Liver (tissue), 3 donors: ENCODE measurements around the gene GOSR1.

Experiments
- HNF4A ChIP-seq, 2 donors: conservative IDR thresholded peaks; 2 replicates each; pipeline ENCODE4 v1.6.1; 2016; ENCODE audit warnings: antibody characterized with exemption in 2 of 2, mild to moderate bottlenecking in 2 of 2
- JUND ChIP-seq, 2 donors: IDR thresholded peaks; 2 replicates each; pipeline ENCODE4 v1.6.1; 2016; ENCODE audit warnings: antibody characterized with exemption in 2 of 2
- RAD21 ChIP-seq, 2 donors: IDR thresholded peaks; 2 replicates each; pipeline ENCODE4 v1.6.1; 2016; ENCODE audit warnings: antibody characterized with exemption in 2 of 2, mild to moderate bottlenecking in 2 of 2
- SP1 ChIP-seq: IDR thresholded peaks from 2 replicates; pipeline ENCODE4 v1.6.1; 2018; ENCODE audit warnings: antibody characterized with exemption, mild to moderate bottlenecking
- YY1 ChIP-seq: IDR thresholded peaks from 2 replicates; pipeline ENCODE4 v1.6.1; 2016; ENCODE audit warnings: antibody characterized with exemption, mild to moderate bottlenecking
- TF ChIP-seq, protein P1 (sequence below): fragments of 150-350 bp; IDR thresholded peaks from 2 replicates; pipeline ENCODE4 v1.5.1; 2017; ENCODE audit warnings: improper control_type of control experiment, low read depth, low read length; ENCODE audit not compliant: missing input control
- TF ChIP-seq, protein P2 (sequence below): IDR thresholded peaks from 2 replicates; pipeline ENCODE4 v1.6.1; 2016; ENCODE audit warnings: antibody characterized with exemption, mild to moderate bottlenecking
- TF ChIP-seq, protein P3 (sequence below): IDR thresholded peaks from 2 replicates; pipeline ENCODE4 v1.6.1; 2016; ENCODE audit warnings: antibody characterized with exemption
- donor health status: healthy.
- donor health status: healthy.

DNA sequence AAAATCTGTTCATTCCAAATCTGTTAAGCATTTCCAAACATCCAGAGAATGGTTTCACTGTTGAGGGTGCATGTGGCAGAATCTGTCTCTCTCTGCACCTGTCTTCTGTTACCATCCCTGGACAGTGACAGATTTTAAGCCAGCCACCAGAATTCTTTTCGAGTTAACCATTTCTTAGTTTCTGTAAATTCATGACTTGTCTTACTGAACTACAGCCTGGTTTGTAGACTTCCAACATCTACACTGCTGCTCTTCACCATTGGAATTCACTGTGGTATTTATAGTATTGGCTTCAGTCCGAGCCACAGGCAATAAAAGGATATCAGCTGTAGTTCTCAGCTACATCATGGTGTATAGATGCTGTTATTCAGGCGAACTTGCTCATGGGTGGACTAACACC, 47.6 kb downstream of the GOSR1 start:
- TF ChIP-seq, protein P1, sequence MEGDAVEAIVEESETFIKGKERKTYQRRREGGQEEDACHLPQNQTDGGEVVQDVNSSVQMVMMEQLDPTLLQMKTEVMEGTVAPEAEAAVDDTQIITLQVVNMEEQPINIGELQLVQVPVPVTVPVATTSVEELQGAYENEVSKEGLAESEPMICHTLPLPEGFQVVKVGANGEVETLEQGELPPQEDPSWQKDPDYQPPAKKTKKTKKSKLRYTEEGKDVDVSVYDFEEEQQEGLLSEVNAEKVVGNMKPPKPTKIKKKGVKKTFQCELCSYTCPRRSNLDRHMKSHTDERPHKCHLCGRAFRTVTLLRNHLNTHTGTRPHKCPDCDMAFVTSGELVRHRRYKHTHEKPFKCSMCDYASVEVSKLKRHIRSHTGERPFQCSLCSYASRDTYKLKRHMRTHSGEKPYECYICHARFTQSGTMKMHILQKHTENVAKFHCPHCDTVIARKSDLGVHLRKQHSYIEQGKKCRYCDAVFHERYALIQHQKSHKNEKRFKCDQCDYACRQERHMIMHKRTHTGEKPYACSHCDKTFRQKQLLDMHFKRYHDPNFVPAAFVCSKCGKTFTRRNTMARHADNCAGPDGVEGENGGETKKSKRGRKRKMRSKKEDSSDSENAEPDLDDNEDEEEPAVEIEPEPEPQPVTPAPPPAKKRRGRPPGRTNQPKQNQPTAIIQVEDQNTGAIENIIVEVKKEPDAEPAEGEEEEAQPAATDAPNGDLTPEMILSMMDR: no peak
- TF ChIP-seq RAD21 (IDR thresholded peaks at IDR 0.05) (no peak), YY1 (no peak), HNF4A (conservative IDR thresholded peaks at IDR 0.05) (no peak), JUND (IDR thresholded peaks at IDR 0.05) (no peak), SP1 (no peak)
- TF ChIP-seq, protein P2, sequence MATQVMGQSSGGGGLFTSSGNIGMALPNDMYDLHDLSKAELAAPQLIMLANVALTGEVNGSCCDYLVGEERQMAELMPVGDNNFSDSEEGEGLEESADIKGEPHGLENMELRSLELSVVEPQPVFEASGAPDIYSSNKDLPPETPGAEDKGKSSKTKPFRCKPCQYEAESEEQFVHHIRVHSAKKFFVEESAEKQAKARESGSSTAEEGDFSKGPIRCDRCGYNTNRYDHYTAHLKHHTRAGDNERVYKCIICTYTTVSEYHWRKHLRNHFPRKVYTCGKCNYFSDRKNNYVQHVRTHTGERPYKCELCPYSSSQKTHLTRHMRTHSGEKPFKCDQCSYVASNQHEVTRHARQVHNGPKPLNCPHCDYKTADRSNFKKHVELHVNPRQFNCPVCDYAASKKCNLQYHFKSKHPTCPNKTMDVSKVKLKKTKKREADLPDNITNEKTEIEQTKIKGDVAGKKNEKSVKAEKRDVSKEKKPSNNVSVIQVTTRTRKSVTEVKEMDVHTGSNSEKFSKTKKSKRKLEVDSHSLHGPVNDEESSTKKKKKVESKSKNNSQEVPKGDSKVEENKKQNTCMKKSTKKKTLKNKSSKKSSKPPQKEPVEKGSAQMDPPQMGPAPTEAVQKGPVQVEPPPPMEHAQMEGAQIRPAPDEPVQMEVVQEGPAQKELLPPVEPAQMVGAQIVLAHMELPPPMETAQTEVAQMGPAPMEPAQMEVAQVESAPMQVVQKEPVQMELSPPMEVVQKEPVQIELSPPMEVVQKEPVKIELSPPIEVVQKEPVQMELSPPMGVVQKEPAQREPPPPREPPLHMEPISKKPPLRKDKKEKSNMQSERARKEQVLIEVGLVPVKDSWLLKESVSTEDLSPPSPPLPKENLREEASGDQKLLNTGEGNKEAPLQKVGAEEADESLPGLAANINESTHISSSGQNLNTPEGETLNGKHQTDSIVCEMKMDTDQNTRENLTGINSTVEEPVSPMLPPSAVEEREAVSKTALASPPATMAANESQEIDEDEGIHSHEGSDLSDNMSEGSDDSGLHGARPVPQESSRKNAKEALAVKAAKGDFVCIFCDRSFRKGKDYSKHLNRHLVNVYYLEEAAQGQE: no peak
- TF ChIP-seq, protein P3, sequence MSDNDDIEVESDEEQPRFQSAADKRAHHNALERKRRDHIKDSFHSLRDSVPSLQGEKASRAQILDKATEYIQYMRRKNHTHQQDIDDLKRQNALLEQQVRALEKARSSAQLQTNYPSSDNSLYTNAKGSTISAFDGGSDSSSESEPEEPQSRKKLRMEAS: no peak
